Activated CD4-positive, alpha-beta T cell treated with anti-CD3 and anti-CD28 coated beads for 48 hours (primary cell): Measurements from ENCODE around the gene CACNA1A.
A peak's percentile ranks its signal among the peaks of the same experiment; 100 is the strongest.
"Not testable (repeated sequence)": the region's sequence is repeated elsewhere in the genome, so short reads cannot be mapped to it uniquely, and the experiment has no call there.

ENCODE experiments used
- DNase-seq: peaks from one replicate; pipeline ENCODE4 v3.0.0-alpha.2; 2020

The CACNA1A gene

DNA sequence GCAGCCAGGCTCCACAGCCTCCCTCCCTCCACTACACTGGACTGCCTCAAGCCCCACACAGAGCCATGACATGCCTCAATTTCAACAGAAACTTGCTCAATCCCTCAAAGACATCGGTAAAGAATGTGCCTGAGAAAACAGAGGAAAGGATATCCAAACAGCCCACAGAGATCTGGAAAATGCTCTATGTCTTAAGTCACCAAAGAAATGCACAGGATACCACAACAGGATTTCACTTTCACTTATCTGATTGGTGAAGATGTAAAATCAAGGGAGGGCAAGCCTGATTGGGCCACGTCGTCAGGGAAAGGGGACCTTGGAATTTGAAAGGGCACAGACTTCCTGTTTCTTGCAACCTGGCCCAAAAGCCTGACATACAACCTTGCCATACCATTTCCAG, 14.2 kb downstream of the CACNA1A start:
- DNase-seq, result no peak

- DNase-seq, result no peak
These were observed 18.3 kb downstream of the CACNA1A start for GRCh38 chr19:13487985-13488384.

- DNase-seq, result no peak
These were observed 22.1 kb downstream of the CACNA1A start for GRCh38 chr19:13484166-13484565.

DNA sequence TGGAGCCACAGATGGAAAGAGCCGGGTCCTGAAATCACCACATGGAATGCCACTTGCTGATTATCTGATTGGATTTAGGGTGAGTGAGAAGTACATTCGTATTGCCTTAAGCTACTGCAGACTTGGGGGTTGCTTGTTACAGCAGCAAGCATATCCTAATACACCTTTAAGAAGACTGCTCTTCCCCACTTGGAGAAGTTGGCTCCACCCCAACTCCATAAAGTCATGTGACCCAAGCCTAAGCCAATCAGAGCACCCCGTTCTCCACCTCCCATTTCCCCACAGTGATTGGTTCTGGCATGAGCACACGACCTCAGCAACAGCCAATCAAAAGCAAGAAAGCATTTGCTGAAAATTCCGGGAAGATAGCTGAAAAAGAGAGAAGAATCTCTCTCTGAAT, 23.1 kb downstream of the CACNA1A start:
- no peak for DNase-seq

DNA sequence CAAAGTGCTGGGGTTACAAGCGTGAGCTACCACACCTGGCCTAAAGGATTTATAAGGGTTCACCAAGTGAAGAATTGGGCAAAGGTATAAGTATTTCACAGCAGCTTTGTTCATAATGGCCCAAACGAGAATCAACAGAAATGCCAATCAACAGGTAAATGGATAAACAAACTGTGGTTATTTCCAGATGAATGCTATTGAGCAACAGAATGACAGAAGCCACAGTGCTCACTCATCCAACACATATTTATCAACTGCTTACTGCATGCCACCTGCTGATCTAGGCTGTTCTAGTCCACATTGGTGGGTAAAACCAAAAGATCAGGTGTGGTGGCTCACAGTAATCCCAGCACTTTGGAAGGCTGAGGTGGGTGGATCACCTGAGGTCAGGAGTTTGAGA, 27.7 kb downstream of the CACNA1A start:
- DNase-seq, result no peak

GRCh38 chr19:13476071-13476470, 30.2 kb downstream of the CACNA1A start:
- no peak for DNase-seq

DNA sequence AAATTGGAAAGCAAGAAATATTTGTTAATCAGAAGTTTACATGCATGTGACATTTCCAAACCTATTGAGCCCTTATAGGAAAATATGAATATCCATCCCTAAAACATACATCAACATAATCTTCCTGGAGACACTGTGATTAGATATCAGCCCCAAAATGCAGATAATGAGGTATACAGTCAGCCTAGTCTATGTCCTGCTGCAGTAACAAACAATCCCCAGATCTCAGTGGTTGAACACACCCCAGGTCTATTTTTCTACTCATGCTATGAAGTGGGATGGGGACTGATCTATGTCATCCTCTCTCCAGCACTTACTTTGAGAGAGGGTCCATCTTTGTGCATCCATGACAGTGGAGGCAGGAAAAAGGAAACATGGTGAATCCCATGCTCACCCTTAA, 31.2 kb downstream of the CACNA1A start:
- no peak for DNase-seq

DNA sequence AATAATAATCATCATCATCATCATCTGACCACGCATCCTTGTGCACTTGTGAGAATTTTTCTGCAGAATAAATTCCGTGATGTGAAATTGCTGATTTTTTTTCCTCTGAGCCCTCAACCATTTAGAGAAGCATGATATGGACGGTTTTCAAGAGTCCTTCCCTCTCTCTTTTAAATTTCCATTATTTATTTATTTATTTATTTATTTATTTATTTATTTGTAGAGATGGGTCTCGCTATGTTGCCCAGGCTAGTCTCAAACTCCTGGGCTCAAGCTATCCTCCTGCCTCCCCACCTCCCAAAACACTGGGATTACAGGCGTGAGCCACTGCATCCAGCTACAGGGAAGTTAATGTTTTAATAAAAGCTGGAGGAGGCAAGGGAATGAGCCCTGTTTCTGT, 39.6 kb downstream of the CACNA1A start:
- no peak for DNase-seq

- peak; percentile 25 for DNase-seq
These were observed 43.0 kb downstream of the CACNA1A start for GRCh38 chr19:13463296-13463695.

DNA sequence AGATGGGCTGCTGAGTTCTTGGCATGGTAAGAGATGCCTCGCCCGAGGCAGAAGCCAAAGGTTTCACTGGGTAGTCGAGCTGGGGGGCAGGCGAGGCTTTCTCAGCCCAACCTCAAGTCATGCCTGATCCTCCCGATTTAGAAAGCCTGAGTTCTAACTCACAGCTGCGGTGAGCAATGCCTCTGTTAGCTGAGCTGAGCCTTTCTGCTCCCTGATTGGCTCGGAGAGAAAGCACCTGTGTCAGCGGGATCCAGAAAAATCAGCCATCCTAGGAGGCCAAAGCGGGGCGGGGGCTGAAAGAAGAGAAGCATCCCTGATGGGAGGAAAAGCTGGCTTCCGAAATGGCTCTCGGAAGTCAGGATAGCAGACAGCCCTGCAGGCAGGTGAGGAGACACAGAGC, 44.7 kb downstream of the CACNA1A start:
- DNase-seq, result no peak

DNA sequence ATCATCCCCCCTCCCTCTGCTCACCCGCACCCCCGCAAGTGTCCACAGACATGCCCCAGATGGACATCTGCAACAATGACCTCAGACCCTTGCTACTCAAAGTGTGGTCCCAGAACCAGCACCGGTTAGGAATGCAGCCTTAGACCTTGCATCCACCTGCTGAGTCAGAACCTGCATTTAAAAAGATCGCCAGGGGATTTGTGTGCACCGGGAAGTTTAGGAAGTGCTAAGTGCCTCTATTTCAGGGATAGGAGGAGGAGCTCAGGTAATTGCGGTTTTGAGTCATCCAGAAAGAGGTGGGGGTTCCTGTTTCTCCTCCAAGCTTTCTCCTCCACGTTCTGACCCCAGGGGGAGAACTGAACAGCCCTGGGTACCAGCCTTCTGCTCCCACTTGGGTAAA, 46.2 kb downstream of the CACNA1A start:
- DNase-seq, result no peak

GRCh38 chr19:13459351-13459750, 46.9 kb downstream of the CACNA1A start:
- no peak for DNase-seq

DNA sequence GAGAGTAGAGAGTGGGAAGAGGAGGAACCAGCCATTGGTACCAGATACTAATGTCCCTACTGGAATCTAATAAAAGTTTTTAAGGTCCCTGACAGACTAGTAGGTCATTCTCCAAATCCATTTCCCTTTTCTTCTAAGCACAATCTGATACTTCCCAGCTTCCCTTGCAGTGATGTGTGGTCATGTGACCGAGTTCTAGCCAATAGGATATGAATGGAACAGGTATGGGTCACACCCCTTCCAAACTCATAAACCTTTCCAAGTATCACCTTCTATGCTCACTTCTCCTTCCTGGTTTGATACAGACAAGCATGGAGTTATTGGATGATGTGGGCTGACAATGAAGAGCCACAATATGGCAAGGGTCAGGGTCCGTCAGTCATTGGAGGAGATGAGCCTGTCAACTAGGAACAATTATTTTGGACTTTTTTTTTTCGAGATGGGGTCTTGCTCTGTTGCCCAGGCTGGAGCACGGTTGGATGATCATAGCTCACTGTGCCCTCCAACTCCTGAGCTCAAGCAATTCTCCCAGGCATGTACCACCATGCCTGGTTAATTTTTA, 54.8 kb downstream of the CACNA1A start:
- no peak for DNase-seq

DNA sequence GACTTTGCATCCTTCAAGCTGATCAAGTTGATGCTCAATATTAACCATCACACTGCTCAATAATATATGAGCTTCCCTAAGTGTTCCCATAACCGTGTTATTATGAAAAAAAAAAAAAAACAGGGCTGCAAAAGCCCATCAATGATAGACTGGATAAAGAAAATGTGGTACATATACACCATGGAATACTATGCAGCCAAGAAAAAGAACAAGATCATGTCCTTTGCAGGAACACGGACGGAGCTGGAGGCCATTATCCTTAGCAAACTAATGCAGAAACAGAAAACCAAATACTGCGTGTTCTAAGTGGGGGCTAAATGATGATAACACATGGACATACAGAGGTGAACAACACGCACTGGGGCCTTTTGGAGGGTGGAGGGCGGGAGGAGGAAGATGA, 58.3 kb downstream of the CACNA1A start:
- no peak for DNase-seq

DNA sequence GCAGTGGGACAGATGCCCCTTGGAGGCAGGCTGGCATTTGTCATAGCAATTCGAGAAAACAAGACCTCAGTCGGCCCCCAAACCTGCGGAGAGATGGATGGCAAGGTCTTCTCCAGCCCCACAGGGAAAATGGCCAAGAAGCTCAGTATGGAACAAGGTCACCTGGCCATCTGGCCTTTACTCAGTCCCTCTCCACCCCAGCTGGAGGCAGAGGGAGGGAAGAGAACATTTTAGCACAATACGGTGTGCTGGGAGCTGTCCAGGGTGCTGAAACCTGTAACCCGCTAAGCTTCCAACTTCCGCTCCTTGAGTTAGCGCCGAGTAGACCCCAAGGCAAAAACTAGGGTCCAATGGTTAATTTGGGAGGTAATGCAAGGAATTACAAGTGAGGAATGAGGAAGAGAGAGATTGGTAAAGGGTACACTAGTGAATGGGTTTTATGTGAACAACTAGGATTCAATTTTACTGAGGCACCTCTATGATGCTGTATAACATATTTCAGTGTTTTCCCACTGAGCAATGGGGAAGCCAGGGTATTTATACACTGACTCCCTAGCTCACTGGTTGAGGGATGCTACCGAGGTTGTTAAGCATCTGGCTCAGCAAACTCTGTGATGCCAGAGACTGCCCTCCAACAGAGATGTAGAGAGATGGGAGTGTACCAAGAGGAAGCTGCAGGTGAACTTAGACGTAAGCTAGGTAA, 64.3 kb downstream of the CACNA1A start:
- DNase-seq, result peak; percentile 55

DNA sequence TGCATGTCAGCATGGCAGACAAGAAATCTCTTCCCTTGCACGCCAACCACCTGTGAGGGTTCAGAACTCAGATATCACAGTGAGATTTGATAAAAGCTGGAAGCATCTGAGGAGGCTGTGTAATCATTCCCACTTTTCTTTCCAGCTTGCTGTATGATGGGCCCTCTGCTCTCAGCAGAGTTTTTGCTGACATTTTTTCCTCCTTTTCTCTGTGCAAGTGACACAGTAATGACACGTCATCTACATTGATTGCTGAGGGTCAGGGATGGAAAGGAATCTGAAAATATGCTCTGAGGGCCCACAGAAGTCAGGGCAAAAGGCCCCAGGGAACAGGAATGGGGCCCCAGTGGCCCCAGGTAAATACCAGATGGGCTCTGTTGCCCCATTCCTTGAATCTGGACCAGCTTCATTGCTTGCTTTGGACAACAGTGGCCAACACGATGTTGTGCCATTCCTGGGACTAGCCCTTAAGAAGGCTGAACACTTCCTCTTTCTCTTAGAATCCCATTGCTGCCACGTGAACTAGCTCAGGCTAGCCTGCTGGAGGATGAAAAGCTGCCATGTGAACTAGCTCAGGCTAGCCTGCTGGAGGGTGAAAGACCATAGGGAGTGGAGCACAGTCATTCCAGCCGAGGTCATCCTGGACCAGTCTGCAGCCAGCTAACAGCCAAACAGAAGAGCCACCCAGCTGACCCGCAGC, 68.2 kb downstream of the CACNA1A start:
- no peak for DNase-seq

GRCh38 chr19:13436352-13436751, 69.9 kb downstream of the CACNA1A start:
- no peak for DNase-seq

- peak; percentile 70 for DNase-seq
These were observed 75.3 kb downstream of the CACNA1A start for GRCh38 chr19:13430790-13431582.

DNA sequence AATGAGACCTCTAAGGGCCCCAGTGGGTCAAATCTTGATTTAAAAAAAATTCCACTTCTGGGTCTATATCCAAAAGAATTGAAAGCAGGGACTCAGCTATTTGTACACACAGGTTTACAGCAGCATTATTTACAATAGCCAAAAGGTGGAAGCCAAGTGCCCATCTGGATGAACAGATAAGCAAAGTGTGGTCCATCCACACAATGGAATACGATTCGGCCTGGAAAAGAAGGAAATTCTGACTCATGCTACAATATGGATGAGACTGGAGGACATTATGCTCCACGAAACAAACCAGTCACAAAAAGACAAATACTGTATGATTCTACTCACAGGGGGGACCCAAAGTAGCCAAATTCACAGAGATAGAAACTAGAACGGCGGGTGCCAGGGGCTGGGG, 76.7 kb downstream of the CACNA1A start:
- DNase-seq, result no peak

- DNase-seq, result peak; percentile 33
These were observed 77.9 kb downstream of the CACNA1A start for GRCh38 chr19:13428352-13428751.

- DNase-seq, result no peak
These were observed 78.8 kb downstream of the CACNA1A start for GRCh38 chr19:13427273-13428051.

GRCh38 chr19:13425875-13426274, 80.4 kb downstream of the CACNA1A start:
- not testable (repeated sequence) for DNase-seq

DNA sequence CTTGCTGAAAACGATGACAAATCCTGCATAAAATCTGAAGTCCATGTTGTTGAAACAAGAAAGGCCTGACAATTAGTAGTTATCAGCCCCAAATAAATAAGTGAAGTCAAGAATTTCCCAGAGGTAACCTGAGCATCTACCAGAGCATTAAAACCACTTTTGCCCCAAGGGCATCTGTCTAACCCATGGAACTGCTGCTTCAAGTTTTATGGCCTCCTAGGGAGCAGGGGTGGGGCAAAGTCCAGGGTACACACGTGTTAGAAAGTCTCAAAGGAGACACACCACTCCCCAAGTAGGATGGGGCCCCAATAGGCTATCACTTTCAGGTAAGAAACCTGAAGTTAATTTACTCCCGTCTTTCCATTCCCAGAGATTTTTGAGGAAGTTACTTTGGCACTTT, 81.1 kb downstream of the CACNA1A start:
- DNase-seq, result no peak
